ENCODE data around the gene CD274. TPM values are rescaled to one million over a fixed set of nuclear protein-coding genes. Genes with fewer than 3 reads are reported as not detected.

The CD274 gene
- total RNA-seq: 1 to 10 TPM; 1.6 to 3.1 (median 2.9) TPM

- intact Hi-C loops (cut with DNase I; ENCODE audit: low total_unique reads): loop anchor here (5.0 kb wide), 1 partner anchor 107 kb away; no protein-coding TSS in a partner anchor
- Histone ChIP-seq H3K9me3 (no peaks in the 10 kb centered on the region), H3K36me3 (no peaks in the 10 kb centered on the region), H3K4me3 (peak within 1 kb of the TSS; percentile 49 to 73 (median 57)), H3K27me3 (no peaks in the 10 kb centered on the region), H3K27ac (peak within 1 kb of the TSS; percentile 90 to 93), H3K4me1 (no peaks in the 10 kb centered on the region)
- TF ChIP-seq POLR2A (IDR thresholded peaks at IDR 0.05) (no peak), POLR2AphosphoS5 (IDR thresholded peaks at IDR 0.05) (peak; percentile 48 to 77 (median 66)), CTCF (IDR thresholded peaks at IDR 0.05) (peak; percentile 39 to 71 (median 69))
- peak; percentile 76 to 82 for DNase-seq (ENCODE audit: low spot score in 2 of 2)
Measured at GRCh38 chr9:5450359-5451091, at the start of gene CD274. Gene CD274 (plus strand): TSS chr9:5450542. CDS start chr9:5456114, 5,572 bp downstream.

- intact Hi-C loops (cut with DNase I; ENCODE audit: low total_unique reads): no loop called here
- Histone ChIP-seq H3K4me1 (no peaks in the 10 kb centered on the region), H3K27ac (no peak overlapping the region), H3K27me3 (no peaks in the 10 kb centered on the region), H3K9me3 (peaks cover 0 to 15% of the 10 kb centered on the region in 2 donors), H3K36me3 (no peaks in the 10 kb centered on the region), H3K4me3 (no peak overlapping the region)
- DNase-seq (ENCODE audit: low spot score in 2 of 2): no peak
- TF ChIP-seq POLR2A (IDR thresholded peaks at IDR 0.05): no peak
- no peak for TF ChIP-seq POLR2AphosphoS5 (IDR thresholded peaks at IDR 0.05)
- TF ChIP-seq CTCF (IDR thresholded peaks at IDR 0.05): no peak
Measured at GRCh38 chr9:5402217-5402616, 48.1 kb upstream of the CD274 start.

- TF ChIP-seq POLR2A (IDR thresholded peaks at IDR 0.05) (no peak), CTCF (IDR thresholded peaks at IDR 0.05) (no peak), POLR2AphosphoS5 (IDR thresholded peaks at IDR 0.05) (no peak)
- no peak for DNase-seq (ENCODE audit: low spot score in 2 of 2)
- intact Hi-C loops (cut with DNase I; ENCODE audit: low total_unique reads): no loop called here
- peaks cover 15 to 34% of the 10 kb centered on the region in 2 donors for H3K9me3 ChIP-seq
- no peaks in the 10 kb centered on the region for H3K4me1 ChIP-seq
- H3K4me3 ChIP-seq: no peak overlapping the region
- no peaks in the 10 kb centered on the region for H3K27me3 ChIP-seq
- no peak overlapping the region for H3K27ac ChIP-seq
- no peaks in the 10 kb centered on the region for H3K36me3 ChIP-seq
Measured at GRCh38 chr9:5408596-5408995, 41.7 kb upstream of the CD274 start.

- no peak for DNase-seq (ENCODE audit: low spot score in 2 of 2)
- Histone ChIP-seq H3K27ac (no peak overlapping the region), H3K9me3 (no peaks in the 10 kb centered on the region), H3K4me1 (no peaks in the 10 kb centered on the region), H3K27me3 (no peaks in the 10 kb centered on the region), H3K4me3 (no peak overlapping the region), H3K36me3 (no peaks in the 10 kb centered on the region)
- intact Hi-C loops (cut with DNase I; ENCODE audit: low total_unique reads): no loop called here
- no peak for TF ChIP-seq POLR2A (IDR thresholded peaks at IDR 0.05)
- TF ChIP-seq POLR2AphosphoS5 (IDR thresholded peaks at IDR 0.05): no peak
- TF ChIP-seq CTCF (IDR thresholded peaks at IDR 0.05): no peak
Measured at GRCh38 chr9:5416953-5417352, 33.4 kb upstream of the CD274 start.

- H3K4me1 ChIP-seq: no peaks in the 10 kb centered on the region
- H3K27ac ChIP-seq: no peak overlapping the region
- no peak overlapping the region for H3K4me3 ChIP-seq
- H3K36me3 ChIP-seq: no peaks in the 10 kb centered on the region
- no peaks in the 10 kb centered on the region for H3K27me3 ChIP-seq
- DNase-seq (ENCODE audit: low spot score in 2 of 2): no peak
- intact Hi-C loops (cut with DNase I; ENCODE audit: low total_unique reads): no loop called here
- H3K9me3 ChIP-seq: no peaks in the 10 kb centered on the region
- TF ChIP-seq CTCF (IDR thresholded peaks at IDR 0.05) (no peak), POLR2AphosphoS5 (IDR thresholded peaks at IDR 0.05) (no peak), POLR2A (IDR thresholded peaks at IDR 0.05) (no peak)
Measured at GRCh38 chr9:5418481-5418880, 31.9 kb upstream of the CD274 start.
